A673 (cell line): ENCODE measurements around the gene OR2T2. TPM values are rescaled to one million over a fixed set of nuclear protein-coding genes. Genes with fewer than 3 reads are reported as not detected.
"Not testable (repeated sequence)": the region's sequence is repeated elsewhere in the genome, so short reads cannot be mapped to it uniquely, and the experiment has no call there.

Source experiments
- BruUV-seq: library from RNA; stranded (reverse); fragments of 400-500 nt; replicated peaks from 2 replicates; lab custom pipeline; 2021; lab: Mats Ljungman, UMichigan
- CTCF ChIA-PET: fragments of 300-600 bp; sonication (Branson Sonifier 250); formaldehyde crosslinking; loops from one replicate; lab custom pipeline; 2022; ENCODE audit warnings: antibody characterized with exemption; lab: Charles Lee
- POLR2A ChIA-PET: fragments of 300-600 bp; sonication (Branson Sonifier 250); formaldehyde crosslinking; loops from one replicate; lab custom pipeline; 2022; ENCODE audit warnings: antibody characterized with exemption; ENCODE audit not compliant: low non-redundant PET; lab: Charles Lee
- DNase-seq: peaks from one replicate; pipeline ENCODE4 v3.0.0-alpha.2; 2015; ENCODE audit warnings: low spot score
- H3K27ac ChIP-seq: fragments of 200-600 bp; sonication (generic); 2 replicates; pipeline ENCODE4 v1.5.1; 2016; ENCODE audit warnings: mixed run types, low read depth, mild to moderate bottlenecking, mixed read lengths, antibody characterized with exemption, low read length; ENCODE audit not compliant: poor library complexity, severe bottlenecking
- H3K27me3 ChIP-seq: fragments of 200-600 bp; sonication (generic); replicated peaks from 2 replicates; pipeline ENCODE4 v1.6.1; 2017; ENCODE audit warnings: mixed run types, low read depth, mild to moderate bottlenecking, mixed read lengths, antibody characterized with exemption, low read length; ENCODE audit not compliant: insufficient read depth, poor library complexity
- H3K36me3 ChIP-seq: fragments of 200-600 bp; sonication (generic); 2 replicates; pipeline ENCODE4 v1.6.1; 2016; ENCODE audit warnings: mixed run types, mild to moderate bottlenecking, mixed read lengths, antibody characterized with exemption, low read length; ENCODE audit not compliant: insufficient read depth, poor library complexity, severe bottlenecking
- H3K4me1 ChIP-seq: fragments of 200-600 bp; sonication (generic); 2 replicates; pipeline ENCODE4 v1.6.1; 2017; ENCODE audit warnings: mixed run types, mild to moderate bottlenecking, mixed read lengths, antibody characterized with exemption, low read length; ENCODE audit not compliant: insufficient read depth, poor library complexity, severe bottlenecking
- H3K4me3 ChIP-seq: fragments of 200-600 bp; sonication (generic); 2 replicates; pipeline ENCODE4 v1.5.1; 2016; ENCODE audit warnings: low read depth, mixed run types, mild to moderate bottlenecking, mixed read lengths, low read length; ENCODE audit not compliant: poor library complexity, severe bottlenecking
- H3K9me3 ChIP-seq: fragments of 200-600 bp; sonication (generic); 2 replicates; pipeline ENCODE4 v1.6.1; 2016; ENCODE audit warnings: mixed run types, low read depth, mild to moderate bottlenecking, mixed read lengths, antibody characterized with exemption, low read length; ENCODE audit not compliant: poor library complexity, severe bottlenecking
- intact Hi-C: fragments of 100-400 bp; cut with micrococcal nuclease; formaldehyde crosslinking; loops from one replicate; pipeline ENCODE4 v1.10.0; 2022; ENCODE audit not compliant: unreplicated experiment
- total RNA-seq: library from RNA; stranded (reverse); gene quantifications from 2 replicates; pipeline ENCODE4 v1.2.3, GENCODE V29; 2021

The OR2T2 gene
- total RNA-seq, 1 experiment from 2014 or later = not detected

- POLR2A ChIA-PET, H3K4me1 ChIP-seq, H3K27ac ChIP-seq, H3K27me3 ChIP-seq, H3K9me3 ChIP-seq, BruUV-seq, H3K4me3 ChIP-seq, DNase-seq, H3K36me3 ChIP-seq, CTCF ChIA-PET, intact Hi-C loops: not testable (repeated sequence)
These were observed 5.2 kb downstream of the OR2T2 start for GRCh38 chr1:248450466-248451145.

- H3K27me3 ChIP-seq, intact Hi-C loops, DNase-seq, BruUV-seq, H3K4me1 ChIP-seq, CTCF ChIA-PET, POLR2A ChIA-PET, H3K9me3 ChIP-seq, H3K27ac ChIP-seq, H3K36me3 ChIP-seq, H3K4me3 ChIP-seq: not testable (repeated sequence)
These were observed 8.2 kb downstream of the OR2T2 start for GRCh38 chr1:248453619-248454018.

DNA sequence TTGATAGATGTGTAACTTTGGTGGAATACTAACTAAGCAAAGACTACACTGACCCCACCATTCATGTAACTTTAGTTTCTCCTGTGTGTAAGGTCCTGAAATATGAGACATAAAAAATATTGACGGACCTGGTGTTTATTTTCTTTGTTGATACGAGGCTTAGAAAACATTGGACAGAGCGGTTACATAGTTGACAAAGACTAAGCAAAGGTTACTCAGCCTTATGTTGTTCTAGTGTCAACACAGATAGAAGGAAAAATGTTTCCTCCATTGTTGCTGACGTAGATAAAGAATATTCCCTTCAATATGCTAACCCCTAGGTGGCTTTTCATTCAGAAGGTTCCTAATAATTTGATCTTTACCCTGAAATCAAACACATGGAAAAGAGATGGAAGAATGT is 9.6 kb downstream of the OR2T2 start:
- H3K27ac ChIP-seq, H3K9me3 ChIP-seq, BruUV-seq, H3K36me3 ChIP-seq, DNase-seq, H3K27me3 ChIP-seq, H3K4me1 ChIP-seq, POLR2A ChIA-PET, H3K4me3 ChIP-seq, CTCF ChIA-PET: not testable (repeated sequence)
- intact Hi-C loops = loop anchor here (5.0 kb wide), 1 partner anchor 177 kb away; no protein-coding TSS in a partner anchor

DNA sequence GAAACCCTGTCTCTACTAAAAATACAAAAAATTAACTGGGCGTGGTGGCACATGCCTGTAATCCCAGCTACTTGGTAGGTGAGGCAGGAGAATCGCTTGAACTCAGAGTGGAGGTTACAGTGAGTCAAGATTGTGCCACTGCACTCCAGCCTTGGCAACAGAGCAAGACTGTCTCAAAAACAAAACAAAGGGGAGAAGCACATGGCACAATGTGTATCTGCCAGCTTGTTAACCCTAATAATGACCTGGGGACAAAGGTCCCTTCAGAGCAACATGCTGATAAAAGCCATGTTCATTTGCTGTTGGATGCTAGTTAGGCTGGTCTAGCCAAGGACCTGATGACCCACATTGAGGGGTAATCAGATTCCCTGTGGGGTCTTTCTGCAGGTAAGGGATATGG is 11.2 kb downstream of the OR2T2 start:
- H3K27ac ChIP-seq, H3K9me3 ChIP-seq, DNase-seq, H3K36me3 ChIP-seq, BruUV-seq, POLR2A ChIA-PET, H3K4me3 ChIP-seq, H3K27me3 ChIP-seq, H3K4me1 ChIP-seq, CTCF ChIA-PET: not testable (repeated sequence)
- intact Hi-C loops = loop anchor here (5.0 kb wide), 1 partner anchor 176 kb away; no protein-coding TSS in a partner anchor

DNA sequence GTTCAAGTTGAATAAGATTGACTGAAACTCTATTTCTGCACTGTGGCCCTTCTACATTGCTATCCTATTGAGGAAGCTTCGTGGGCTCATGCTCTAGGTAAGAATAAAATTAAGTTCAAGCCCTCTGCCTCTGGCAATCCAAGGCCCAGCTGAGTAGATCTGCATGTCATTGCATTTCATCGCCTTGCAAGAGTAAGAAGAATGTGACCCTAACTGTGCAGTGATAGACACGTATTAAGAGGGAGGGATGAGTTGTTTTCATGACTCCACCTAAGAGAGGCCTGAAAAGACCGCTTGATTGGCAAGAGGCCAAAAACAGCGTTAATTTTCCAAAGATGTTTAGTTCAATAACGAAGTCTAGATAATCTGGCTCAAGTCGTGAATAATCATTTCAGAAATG is 13.7 kb downstream of the OR2T2 start:
- H3K27ac ChIP-seq, POLR2A ChIA-PET, H3K36me3 ChIP-seq, H3K4me3 ChIP-seq, H3K9me3 ChIP-seq, BruUV-seq, H3K27me3 ChIP-seq, H3K4me1 ChIP-seq, CTCF ChIA-PET: not testable (repeated sequence)
- intact Hi-C loops = loop anchor here (5.0 kb wide), 1 partner anchor 173 kb away; no protein-coding TSS in a partner anchor
- DNase-seq = peak; percentile 45
